A549 (cell line): ENCODE measurements around the gene SNX15. TPM values are rescaled to one million over a fixed set of nuclear protein-coding genes. Genes with fewer than 3 reads are reported as not detected.

Experiments
- ATAC-seq, 2 experiments: fragments of 200-7000 bp in 1 of 2; fragments of >200 bp in 1 of 2; cut with Nextera tagmentation in 1 of 2; cut with Tn5 transposase in 1 of 2; 3 replicates each; pipeline versions ENCODE4 v1.8.0 to v1.9.1; 2018 to 2020; ENCODE audit warnings: mild to moderate bottlenecking in 1 of 2, moderate library complexity in 1 of 2
- CTCF ChIA-PET: fragments of 300-600 bp; sonication (Branson Sonifier 250); formaldehyde crosslinking; extraction: SDS; loops from one replicate; lab custom pipeline; 2021; ENCODE audit warnings: antibody characterized with exemption, inconsistent platforms; lab: Yijun Ruan, JAX
- POLR2A ChIA-PET: fragments of 350-600 bp; formaldehyde crosslinking; extraction: SDS; loops from one replicate; lab custom pipeline; 2021; ENCODE audit warnings: antibody characterized with exemption, inconsistent platforms; lab: Yijun Ruan, JAX
- DNase-seq, 2 experiments: peaks; one replicate each; pipeline versions ENCODE4 v3.0.0 to v3.0.0-alpha.2; 2011 to 2016; ENCODE audit warnings: low read depth in 1 of 2, low spot score in 1 of 2
- FAIRE-seq: peaks from 2 replicates; lab custom pipeline; 2011; peaks lifted over from hg19 to GRCh38; lab: Jason Lieb, UNC
- H3K27ac ChIP-seq, 2 experiments: fragments of >200 bp; sonication (Bioruptor Twin); formaldehyde crosslinking; 3 replicates each; pipeline ENCODE4 v1.5.1; 2016 to 2017
- H3K4me1 ChIP-seq: fragments of >200 bp; sonication (Bioruptor Twin); formaldehyde crosslinking; 3 replicates; pipeline ENCODE4 v1.6.1; 2016
- H3K4me2 ChIP-seq: fragments of >200 bp; sonication (Bioruptor Twin); formaldehyde crosslinking; 3 replicates; pipeline ENCODE4 v1.6.1; 2016
- H3K4me3 ChIP-seq: fragments of >200 bp; sonication (Bioruptor Twin); formaldehyde crosslinking; 3 replicates; pipeline ENCODE4 v1.5.1; 2016
- H3K9me3 ChIP-seq: fragments of >200 bp; sonication (Bioruptor Twin); formaldehyde crosslinking; 3 replicates; pipeline ENCODE4 v1.6.1; 2016
- CBX8 ChIP-seq: fragments of 200-600 bp; sonication (generic); IDR thresholded peaks from 2 replicates; pipeline ENCODE4 v1.6.1; 2016
- CEBPB ChIP-seq, 2 experiments: fragments of >200 bp in 1 of 2; sonication (Bioruptor Twin) in 1 of 2; formaldehyde crosslinking in 1 of 2; IDR thresholded peaks; 2 replicates each; pipeline ENCODE4 v1.6.1; 2012 to 2016
- CHD4 ChIP-seq: fragments of 200-600 bp; sonication (generic); IDR thresholded peaks from 2 replicates; pipeline ENCODE4 v1.6.1; 2016; ENCODE audit warnings: antibody characterized with exemption, mild to moderate bottlenecking, borderline replicate concordance
- EP300 ChIP-seq, 2 experiments: fragments of >200 bp; sonication (Bioruptor Twin); formaldehyde crosslinking; IDR thresholded peaks; 2 replicates in 1 of 2; 3 replicates in 1 of 2; pipeline ENCODE4 v1.6.1; 2016 to 2017
- FOSB ChIP-seq: fragments of 250-450 bp; sonication (Bioruptor Pico); IDR thresholded peaks from 2 replicates; pipeline ENCODE4 v1.5.0; 2020; ENCODE audit warnings: mild to moderate bottlenecking, moderate library complexity
- FOSL2 ChIP-seq, 2 experiments: fragments of 450-650 bp in 1 of 2; fragments of >200 bp in 1 of 2; sonication (Bioruptor Twin) in 1 of 2; formaldehyde crosslinking; IDR thresholded peaks; 2 replicates each; pipeline versions ENCODE4 v1.5.0 to v1.6.1; 2016 to 2020; ENCODE audit warnings: mild to moderate bottlenecking in 1 of 2, moderate library complexity in 1 of 2
- FOXS1 ChIP-seq: fragments of 250-450 bp; sonication (Bioruptor Pico); IDR thresholded peaks from 2 replicates; pipeline ENCODE4 v1.5.0; 2020; ENCODE audit warnings: mild to moderate bottlenecking, moderate library complexity
- GATA3 ChIP-seq: IDR thresholded peaks from 2 replicates; pipeline ENCODE4 v1.6.1; 2012; ENCODE audit warnings: borderline replicate concordance
- HES2 ChIP-seq: fragments of >200 bp; sonication (Bioruptor Twin); formaldehyde crosslinking; IDR thresholded peaks from 2 replicates; pipeline ENCODE4 v1.6.1; 2016
- HEYL ChIP-seq: fragments of 250-450 bp; sonication (Bioruptor Pico); IDR thresholded peaks from 2 replicates; pipeline ENCODE4 v1.8.0; 2021; ENCODE audit warnings: mild to moderate bottlenecking, moderate library complexity
- HOXA7 ChIP-seq: fragments of 250-450 bp; sonication (Bioruptor Pico); IDR thresholded peaks from 2 replicates; pipeline ENCODE4 v1.5.0; 2020; ENCODE audit warnings: mild to moderate bottlenecking, moderate library complexity
- HOXB5 ChIP-seq: fragments of 250-450 bp; sonication (Bioruptor Pico); IDR thresholded peaks from 2 replicates; pipeline ENCODE4 v1.5.0; 2020; ENCODE audit warnings: mild to moderate bottlenecking, moderate library complexity
- KDM1A ChIP-seq: fragments of 200-600 bp; sonication (generic); IDR thresholded peaks from 2 replicates; pipeline ENCODE4 v1.6.1; 2016; ENCODE audit warnings: low read depth, mild to moderate bottlenecking
- MAZ ChIP-seq: fragments of 150-350 bp; IDR thresholded peaks from 2 replicates; pipeline ENCODE4 v1.6.1; 2014; ENCODE audit warnings: antibody characterized with exemption, low read depth, low read length, borderline replicate concordance
- NPAS2 ChIP-seq: fragments of 250-450 bp; sonication (Bioruptor Pico); IDR thresholded peaks from 2 replicates; pipeline ENCODE4 v1.8.0; 2022; ENCODE audit warnings: mild to moderate bottlenecking, moderate library complexity, borderline replicate concordance
- NR3C1 ChIP-seq: fragments of >200 bp; sonication (Bioruptor Twin); formaldehyde crosslinking; IDR thresholded peaks from 3 replicates; pipeline ENCODE4 v1.6.1; 2017
- POLR2A ChIP-seq: IDR thresholded peaks from 2 replicates; pipeline ENCODE4 v1.6.1; 2012; ENCODE audit warnings: mild to moderate bottlenecking, low read length
- POLR2AphosphoS2 ChIP-seq: conservative IDR thresholded peaks from 2 replicates; pipeline ENCODE4 v1.6.1; 2012; ENCODE audit warnings: low read length, improper control_type of control experiment, inconsistent platforms
- RARB ChIP-seq: fragments of 250-450 bp; sonication (Bioruptor Pico); IDR thresholded peaks from 2 replicates; pipeline ENCODE4 v1.8.0; 2021; ENCODE audit warnings: mild to moderate bottlenecking, moderate library complexity
- RFX5 ChIP-seq: fragments of 450-650 bp; IDR thresholded peaks from 2 replicates; pipeline ENCODE4 v1.7.1; 2014; ENCODE audit warnings: antibody characterized with exemption, mild to moderate bottlenecking, moderate library complexity
- SMC3 ChIP-seq: fragments of >200 bp; sonication (Bioruptor Twin); formaldehyde crosslinking; IDR thresholded peaks from 3 replicates; pipeline ENCODE4 v1.6.1; 2018; ENCODE audit warnings: inconsistent platforms
- TP53 ChIP-seq: fragments of 250-450 bp; sonication (Bioruptor Pico); IDR thresholded peaks from 2 replicates; pipeline ENCODE4 v1.5.0; 2021; ENCODE audit warnings: mild to moderate bottlenecking, moderate library complexity
- USF2 ChIP-seq: fragments of 450-650 bp; IDR thresholded peaks from 2 replicates; pipeline ENCODE4 v1.6.1; 2014; ENCODE audit warnings: antibody characterized with exemption
- ZFP36 ChIP-seq: fragments of 450-650 bp; IDR thresholded peaks from 2 replicates; pipeline ENCODE4 v1.6.1; 2014; ENCODE audit warnings: borderline replicate concordance; ENCODE audit not compliant: partially characterized antibody
- WGBS: methylation state at CpG from one replicate; pipeline ENCODE4 v1.1.6; 2017; ENCODE audit errors: missing lambda C conversion rate; 5-methylcytosine and 5-hydroxymethylcytosine counted together
- polyA plus RNA-seq, 4 experiments: library from polyadenylated mRNA; depleted of rRNA in 3 of 4; stranded (reverse); fragments of >200 nt; fragmentation: RNase III in 1 of 4; extraction: RNeasy Plus Mini Kit Qiagen cat#74134 plus additional on column Dnase treatment in 1 of 4; gene quantifications; 2 replicates in 3 of 4; 3 replicates in 1 of 4; pipeline ENCODE4 v1.2.3, GENCODE V29; 2011 to 2017
- TF ChIP-seq, protein P1 (sequence below): fragments of 200-600 bp; sonication (generic); IDR thresholded peaks from 2 replicates; pipeline ENCODE4 v1.6.1; 2016; ENCODE audit warnings: antibody characterized with exemption, mild to moderate bottlenecking, moderate library complexity
- TF ChIP-seq, protein P2 (sequence below): IDR thresholded peaks from 2 replicates; pipeline ENCODE4 v1.6.1; 2012; ENCODE audit warnings: low read depth, borderline replicate concordance
- TF ChIP-seq, protein P3 (sequence below): fragments of >200 bp; sonication (Bioruptor Twin); formaldehyde crosslinking; IDR thresholded peaks from 3 replicates; pipeline ENCODE4 v1.5.1; 2016
- TF ChIP-seq, protein P4 (sequence below): fragments of 250-450 bp; sonication (Bioruptor Pico); IDR thresholded peaks from 2 replicates; pipeline ENCODE4 v1.5.0; 2020; ENCODE audit warnings: low read depth, mild to moderate bottlenecking, moderate library complexity

SNX15 gene
- polyA plus RNA-seq, 2 of the 4 experiments (the other 2 are of a cell fraction): 13.4 to 17.0 TPM

DNA sequence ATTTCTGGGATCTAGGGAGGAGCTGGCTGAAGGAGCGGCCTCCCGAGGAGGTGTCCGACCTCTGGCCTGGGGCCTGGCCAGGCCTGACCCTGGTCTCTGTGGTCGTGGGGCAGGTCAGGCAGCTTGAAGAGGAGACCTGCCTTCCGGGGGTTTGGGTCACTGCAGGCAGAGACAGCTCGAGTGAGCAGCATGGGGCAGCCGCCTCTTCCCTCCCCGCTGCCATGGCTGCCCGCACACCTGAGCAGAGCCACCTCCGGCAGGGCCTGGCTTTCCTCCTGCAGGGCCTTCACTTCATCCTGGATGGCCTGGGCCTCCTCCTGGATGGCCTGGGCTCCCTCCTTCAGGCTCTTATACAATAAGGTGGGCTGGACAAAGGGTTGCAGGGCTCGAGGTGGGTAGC is 39.1 kb downstream of the SNX15 start:
- CTCF ChIA-PET: interaction anchor here (0.9 to 1.6 kb wide), 4 partner anchors 10 to 219 kb away, joined by 3 to 4 read pairs (median 3); no protein-coding TSS in a partner anchor
- H3K9me3 ChIP-seq: no peaks in the 10 kb centered on the region
- ATAC-seq (no peak), FAIRE-seq (no peak), DNase-seq (no peak)
- no peak overlapping the region for H3K4me2 ChIP-seq
- H3K4me1 ChIP-seq: no peaks in the 10 kb centered on the region
- TF ChIP-seq SMC3: no peak
- TF ChIP-seq, protein P1, sequence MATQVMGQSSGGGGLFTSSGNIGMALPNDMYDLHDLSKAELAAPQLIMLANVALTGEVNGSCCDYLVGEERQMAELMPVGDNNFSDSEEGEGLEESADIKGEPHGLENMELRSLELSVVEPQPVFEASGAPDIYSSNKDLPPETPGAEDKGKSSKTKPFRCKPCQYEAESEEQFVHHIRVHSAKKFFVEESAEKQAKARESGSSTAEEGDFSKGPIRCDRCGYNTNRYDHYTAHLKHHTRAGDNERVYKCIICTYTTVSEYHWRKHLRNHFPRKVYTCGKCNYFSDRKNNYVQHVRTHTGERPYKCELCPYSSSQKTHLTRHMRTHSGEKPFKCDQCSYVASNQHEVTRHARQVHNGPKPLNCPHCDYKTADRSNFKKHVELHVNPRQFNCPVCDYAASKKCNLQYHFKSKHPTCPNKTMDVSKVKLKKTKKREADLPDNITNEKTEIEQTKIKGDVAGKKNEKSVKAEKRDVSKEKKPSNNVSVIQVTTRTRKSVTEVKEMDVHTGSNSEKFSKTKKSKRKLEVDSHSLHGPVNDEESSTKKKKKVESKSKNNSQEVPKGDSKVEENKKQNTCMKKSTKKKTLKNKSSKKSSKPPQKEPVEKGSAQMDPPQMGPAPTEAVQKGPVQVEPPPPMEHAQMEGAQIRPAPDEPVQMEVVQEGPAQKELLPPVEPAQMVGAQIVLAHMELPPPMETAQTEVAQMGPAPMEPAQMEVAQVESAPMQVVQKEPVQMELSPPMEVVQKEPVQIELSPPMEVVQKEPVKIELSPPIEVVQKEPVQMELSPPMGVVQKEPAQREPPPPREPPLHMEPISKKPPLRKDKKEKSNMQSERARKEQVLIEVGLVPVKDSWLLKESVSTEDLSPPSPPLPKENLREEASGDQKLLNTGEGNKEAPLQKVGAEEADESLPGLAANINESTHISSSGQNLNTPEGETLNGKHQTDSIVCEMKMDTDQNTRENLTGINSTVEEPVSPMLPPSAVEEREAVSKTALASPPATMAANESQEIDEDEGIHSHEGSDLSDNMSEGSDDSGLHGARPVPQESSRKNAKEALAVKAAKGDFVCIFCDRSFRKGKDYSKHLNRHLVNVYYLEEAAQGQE: no peak
- no peak for TF ChIP-seq EP300 (IDR thresholded peaks at IDR 0.05)
- TF ChIP-seq GATA3: no peak
- no peak for TF ChIP-seq HOXB5 (CRISPR knock-in tag)
- no peak for TF ChIP-seq RFX5
- no peak for TF ChIP-seq HOXA7 (CRISPR knock-in tag)
- TF ChIP-seq, protein P2, sequence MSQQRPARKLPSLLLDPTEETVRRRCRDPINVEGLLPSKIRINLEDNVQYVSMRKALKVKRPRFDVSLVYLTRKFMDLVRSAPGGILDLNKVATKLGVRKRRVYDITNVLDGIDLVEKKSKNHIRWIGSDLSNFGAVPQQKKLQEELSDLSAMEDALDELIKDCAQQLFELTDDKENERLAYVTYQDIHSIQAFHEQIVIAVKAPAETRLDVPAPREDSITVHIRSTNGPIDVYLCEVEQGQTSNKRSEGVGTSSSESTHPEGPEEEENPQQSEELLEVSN: no peak
- no peak for TF ChIP-seq ZFP36
- no peak for TF ChIP-seq MAZ
- TF ChIP-seq, protein P3, sequence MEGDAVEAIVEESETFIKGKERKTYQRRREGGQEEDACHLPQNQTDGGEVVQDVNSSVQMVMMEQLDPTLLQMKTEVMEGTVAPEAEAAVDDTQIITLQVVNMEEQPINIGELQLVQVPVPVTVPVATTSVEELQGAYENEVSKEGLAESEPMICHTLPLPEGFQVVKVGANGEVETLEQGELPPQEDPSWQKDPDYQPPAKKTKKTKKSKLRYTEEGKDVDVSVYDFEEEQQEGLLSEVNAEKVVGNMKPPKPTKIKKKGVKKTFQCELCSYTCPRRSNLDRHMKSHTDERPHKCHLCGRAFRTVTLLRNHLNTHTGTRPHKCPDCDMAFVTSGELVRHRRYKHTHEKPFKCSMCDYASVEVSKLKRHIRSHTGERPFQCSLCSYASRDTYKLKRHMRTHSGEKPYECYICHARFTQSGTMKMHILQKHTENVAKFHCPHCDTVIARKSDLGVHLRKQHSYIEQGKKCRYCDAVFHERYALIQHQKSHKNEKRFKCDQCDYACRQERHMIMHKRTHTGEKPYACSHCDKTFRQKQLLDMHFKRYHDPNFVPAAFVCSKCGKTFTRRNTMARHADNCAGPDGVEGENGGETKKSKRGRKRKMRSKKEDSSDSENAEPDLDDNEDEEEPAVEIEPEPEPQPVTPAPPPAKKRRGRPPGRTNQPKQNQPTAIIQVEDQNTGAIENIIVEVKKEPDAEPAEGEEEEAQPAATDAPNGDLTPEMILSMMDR: no peak
- TF ChIP-seq HEYL: no peak
- no peak for TF ChIP-seq POLR2A
- TF ChIP-seq NR3C1: no peak
- no peak for TF ChIP-seq FOSL2 (IDR thresholded peaks at IDR 0.05)
- no peak for TF ChIP-seq FOSL2 (CRISPR knock-in tag; IDR thresholded peaks at IDR 0.05)
- no peak for TF ChIP-seq KDM1A
- TF ChIP-seq FOXS1: no peak
- no peak for TF ChIP-seq CHD4
- TF ChIP-seq TP53 (CRISPR knock-in tag): no peak
- no peak for TF ChIP-seq USF2
- WGBS: 61% methylated on average over 7 of the region's 11 CpGs
- POLR2A ChIA-PET: no interaction called here
- no peak overlapping the region for H3K4me3 ChIP-seq
- H3K27ac ChIP-seq: no peak overlapping the region

DNA sequence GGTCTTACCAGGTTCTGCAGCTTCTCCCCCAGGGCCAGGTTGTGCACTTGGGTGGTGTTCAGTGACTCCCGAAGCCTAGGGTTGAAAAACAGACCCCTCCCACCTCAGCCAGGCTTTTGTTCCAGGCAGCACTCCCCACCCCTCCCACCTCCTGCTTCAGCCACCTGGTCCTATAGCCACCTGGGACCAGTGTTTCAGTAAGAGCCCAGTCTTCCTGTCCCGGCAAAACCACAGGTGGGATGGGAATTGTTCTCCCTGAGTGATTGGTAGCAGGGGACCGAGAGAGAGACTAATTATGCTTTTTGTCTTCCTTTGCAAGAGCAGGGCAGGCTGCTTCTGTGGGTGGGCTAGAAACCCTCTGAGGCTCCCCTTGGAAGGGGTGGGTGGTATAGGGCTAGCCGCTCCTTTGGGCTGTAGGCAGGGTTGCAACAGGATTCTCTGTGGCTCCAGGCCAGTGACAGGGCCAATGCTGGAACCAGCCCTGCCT is 39.6 kb downstream of the SNX15 start:
- ATAC-seq: no peak
- no peak overlapping the region for H3K4me3 ChIP-seq
- no peak for TF ChIP-seq POLR2AphosphoS2
- TF ChIP-seq RARB (CRISPR knock-in tag): no peak
- no peak for TF ChIP-seq RFX5
- no peak for TF ChIP-seq SMC3
- no peak for TF ChIP-seq CEBPB (IDR thresholded peaks at IDR 0.05)
- no peak for TF ChIP-seq NPAS2
- TF ChIP-seq, protein P4, sequence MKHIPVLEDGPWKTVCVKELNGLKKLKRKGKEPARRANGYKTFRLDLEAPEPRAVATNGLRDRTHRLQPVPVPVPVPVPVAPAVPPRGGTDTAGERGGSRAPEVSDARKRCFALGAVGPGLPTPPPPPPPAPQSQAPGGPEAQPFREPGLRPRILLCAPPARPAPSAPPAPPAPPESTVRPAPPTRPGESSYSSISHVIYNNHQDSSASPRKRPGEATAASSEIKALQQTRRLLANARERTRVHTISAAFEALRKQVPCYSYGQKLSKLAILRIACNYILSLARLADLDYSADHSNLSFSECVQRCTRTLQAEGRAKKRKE (CRISPR knock-in tag): no peak
- TF ChIP-seq CBX8: no peak
- TF ChIP-seq HES2: no peak
- TF ChIP-seq FOSB: no peak
- TF ChIP-seq TP53 (CRISPR knock-in tag): no peak
- TF ChIP-seq, all 56 proteins: peak for 0
- POLR2A ChIA-PET: no interaction called here
- WGBS: 96% methylated on average over 3 of the region's 4 CpGs
- DNase-seq (no peak), FAIRE-seq (no peak)
- no peaks in the 10 kb centered on the region for H3K4me1 ChIP-seq
- no peak overlapping the region for H3K27ac ChIP-seq
- H3K9me3 ChIP-seq: no peaks in the 10 kb centered on the region
- CTCF ChIA-PET: interaction anchor here (0.9 to 1.6 kb wide), 4 partner anchors 10 to 219 kb away, joined by 3 to 4 read pairs (median 3); no protein-coding TSS in a partner anchor
- H3K4me2 ChIP-seq: no peak overlapping the region
